HL-60 (cell line): ENCODE data around the gene FAM9A.
"Not testable (repeated sequence)": the region's sequence is repeated elsewhere in the genome, so short reads cannot be mapped to it uniquely, and the experiment has no call there.

Experiments
- GABPA ChIP-seq: IDR thresholded peaks from 2 replicates; pipeline ENCODE4 v1.6.1; 2012; ENCODE audit warnings: low read depth
- POLR2AphosphoS5 ChIP-seq: IDR thresholded peaks from 2 replicates; pipeline ENCODE4 v1.6.1; 2012; ENCODE audit warnings: low read depth
- SPI1 ChIP-seq: IDR thresholded peaks from 2 replicates; pipeline ENCODE4 v1.6.1; 2012; ENCODE audit warnings: low read depth, mild to moderate bottlenecking, borderline replicate concordance
- TF ChIP-seq, protein P1 (sequence below): IDR thresholded peaks from one replicate; pipeline ENCODE4 v1.5.1; 2011; ENCODE audit warnings: low read length, control low read depth, inconsistent platforms; ENCODE audit not compliant: insufficient read depth
- TF ChIP-seq, protein P2 (sequence below): IDR thresholded peaks from 2 replicates; pipeline ENCODE4 v1.6.1; 2012; ENCODE audit warnings: low read depth; ENCODE audit not compliant: insufficient replicate concordance

DNA sequence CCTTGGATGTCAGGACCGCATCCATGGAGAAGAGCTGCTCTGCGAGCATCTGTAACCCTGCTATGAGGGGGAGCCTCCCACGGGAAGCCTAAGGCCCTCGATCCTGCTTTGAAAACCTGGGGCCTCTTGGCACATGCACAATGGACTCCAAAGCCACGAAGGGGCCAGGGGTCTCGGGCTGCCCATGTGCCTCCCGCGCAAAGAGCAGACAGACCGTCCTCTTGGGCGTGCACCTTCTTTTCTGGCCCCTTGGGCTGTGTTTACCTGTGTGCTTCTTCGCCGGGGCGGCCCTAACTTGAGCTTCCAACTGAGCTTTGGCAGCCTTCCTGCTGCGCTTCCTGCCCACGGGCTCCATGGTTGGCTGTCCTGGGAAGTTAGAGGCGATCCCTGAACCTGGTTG is 2.5 kb downstream of the FAM9A start:
- TF ChIP-seq, protein P1, sequence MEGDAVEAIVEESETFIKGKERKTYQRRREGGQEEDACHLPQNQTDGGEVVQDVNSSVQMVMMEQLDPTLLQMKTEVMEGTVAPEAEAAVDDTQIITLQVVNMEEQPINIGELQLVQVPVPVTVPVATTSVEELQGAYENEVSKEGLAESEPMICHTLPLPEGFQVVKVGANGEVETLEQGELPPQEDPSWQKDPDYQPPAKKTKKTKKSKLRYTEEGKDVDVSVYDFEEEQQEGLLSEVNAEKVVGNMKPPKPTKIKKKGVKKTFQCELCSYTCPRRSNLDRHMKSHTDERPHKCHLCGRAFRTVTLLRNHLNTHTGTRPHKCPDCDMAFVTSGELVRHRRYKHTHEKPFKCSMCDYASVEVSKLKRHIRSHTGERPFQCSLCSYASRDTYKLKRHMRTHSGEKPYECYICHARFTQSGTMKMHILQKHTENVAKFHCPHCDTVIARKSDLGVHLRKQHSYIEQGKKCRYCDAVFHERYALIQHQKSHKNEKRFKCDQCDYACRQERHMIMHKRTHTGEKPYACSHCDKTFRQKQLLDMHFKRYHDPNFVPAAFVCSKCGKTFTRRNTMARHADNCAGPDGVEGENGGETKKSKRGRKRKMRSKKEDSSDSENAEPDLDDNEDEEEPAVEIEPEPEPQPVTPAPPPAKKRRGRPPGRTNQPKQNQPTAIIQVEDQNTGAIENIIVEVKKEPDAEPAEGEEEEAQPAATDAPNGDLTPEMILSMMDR = not testable (repeated sequence)
- TF ChIP-seq, protein P2, sequence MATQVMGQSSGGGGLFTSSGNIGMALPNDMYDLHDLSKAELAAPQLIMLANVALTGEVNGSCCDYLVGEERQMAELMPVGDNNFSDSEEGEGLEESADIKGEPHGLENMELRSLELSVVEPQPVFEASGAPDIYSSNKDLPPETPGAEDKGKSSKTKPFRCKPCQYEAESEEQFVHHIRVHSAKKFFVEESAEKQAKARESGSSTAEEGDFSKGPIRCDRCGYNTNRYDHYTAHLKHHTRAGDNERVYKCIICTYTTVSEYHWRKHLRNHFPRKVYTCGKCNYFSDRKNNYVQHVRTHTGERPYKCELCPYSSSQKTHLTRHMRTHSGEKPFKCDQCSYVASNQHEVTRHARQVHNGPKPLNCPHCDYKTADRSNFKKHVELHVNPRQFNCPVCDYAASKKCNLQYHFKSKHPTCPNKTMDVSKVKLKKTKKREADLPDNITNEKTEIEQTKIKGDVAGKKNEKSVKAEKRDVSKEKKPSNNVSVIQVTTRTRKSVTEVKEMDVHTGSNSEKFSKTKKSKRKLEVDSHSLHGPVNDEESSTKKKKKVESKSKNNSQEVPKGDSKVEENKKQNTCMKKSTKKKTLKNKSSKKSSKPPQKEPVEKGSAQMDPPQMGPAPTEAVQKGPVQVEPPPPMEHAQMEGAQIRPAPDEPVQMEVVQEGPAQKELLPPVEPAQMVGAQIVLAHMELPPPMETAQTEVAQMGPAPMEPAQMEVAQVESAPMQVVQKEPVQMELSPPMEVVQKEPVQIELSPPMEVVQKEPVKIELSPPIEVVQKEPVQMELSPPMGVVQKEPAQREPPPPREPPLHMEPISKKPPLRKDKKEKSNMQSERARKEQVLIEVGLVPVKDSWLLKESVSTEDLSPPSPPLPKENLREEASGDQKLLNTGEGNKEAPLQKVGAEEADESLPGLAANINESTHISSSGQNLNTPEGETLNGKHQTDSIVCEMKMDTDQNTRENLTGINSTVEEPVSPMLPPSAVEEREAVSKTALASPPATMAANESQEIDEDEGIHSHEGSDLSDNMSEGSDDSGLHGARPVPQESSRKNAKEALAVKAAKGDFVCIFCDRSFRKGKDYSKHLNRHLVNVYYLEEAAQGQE = not testable (repeated sequence)
- not testable (repeated sequence) for TF ChIP-seq SPI1, GABPA, POLR2AphosphoS5
